ENCODE measurements around the gene ADRA2B.

The ADRA2B gene

DNA sequence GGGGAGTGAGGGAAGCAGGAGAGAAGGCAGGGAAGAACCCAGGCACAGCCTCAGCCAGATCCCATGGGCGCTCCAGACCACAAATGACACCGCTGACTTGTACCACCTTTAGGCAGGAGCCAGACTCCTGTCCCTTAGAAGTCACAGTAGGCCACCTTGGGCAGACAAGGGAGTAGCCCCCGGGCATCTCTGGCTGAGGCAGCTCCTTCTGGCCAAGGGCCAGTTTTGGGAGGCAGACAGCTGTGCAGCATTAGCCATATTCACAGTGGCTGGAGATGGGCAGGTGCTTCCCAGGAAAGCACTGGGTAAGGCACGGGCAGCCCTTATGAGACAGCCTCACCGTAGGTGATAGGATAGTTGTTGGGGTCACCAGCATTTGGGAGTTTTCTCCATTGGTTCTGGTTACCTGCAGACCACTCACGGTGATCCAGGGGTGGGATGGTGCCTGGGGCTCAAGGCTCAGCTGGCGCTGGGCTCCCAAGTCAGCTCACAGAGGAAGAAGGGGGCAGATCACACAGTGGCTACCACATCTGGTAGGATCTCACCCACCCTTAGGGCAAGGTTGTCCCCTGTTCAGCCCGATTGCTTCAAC lies 19.9 kb upstream of the ADRA2B start:
- DNase-seq = no peak

DNA sequence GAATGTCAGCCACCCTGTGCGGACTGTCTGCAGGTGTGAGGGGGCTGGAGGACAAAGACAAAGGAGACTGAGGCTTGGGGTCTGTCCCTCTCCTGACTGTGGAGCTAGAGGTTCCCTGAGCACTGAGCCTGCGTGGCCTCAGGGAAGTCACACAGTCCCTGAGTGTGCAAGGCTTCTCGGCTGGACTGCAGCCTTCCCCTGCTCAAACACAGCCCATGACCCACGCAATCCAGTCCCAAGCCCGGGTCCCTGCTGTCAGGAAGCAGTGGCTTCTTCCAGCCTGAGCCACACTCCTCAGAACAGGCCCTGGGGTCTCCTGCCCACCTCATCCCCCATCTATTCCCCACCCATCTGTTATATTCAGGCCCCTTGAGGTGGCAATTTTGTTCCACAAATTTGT lies 19.2 kb upstream of the ADRA2B start:
- no peak for DNase-seq

DNA sequence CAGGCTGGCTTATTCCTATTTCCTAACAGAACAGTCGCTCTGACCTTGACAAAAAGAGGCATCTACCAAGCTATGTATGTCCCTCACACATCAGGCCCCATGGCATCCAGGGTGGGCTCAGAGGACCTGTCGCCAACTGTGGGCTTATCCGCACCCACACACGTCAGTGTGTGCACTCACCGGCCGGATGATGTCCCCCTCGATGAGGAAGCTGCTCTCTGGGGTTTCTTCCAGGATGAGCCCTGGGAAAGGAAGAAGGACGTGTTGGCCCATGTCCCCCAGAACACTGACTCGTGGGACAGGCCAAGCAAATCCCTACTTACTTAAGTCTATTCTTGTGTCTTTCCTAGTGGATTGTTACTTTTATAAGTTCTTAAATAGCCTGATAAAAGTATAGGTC lies 18.8 kb upstream of the ADRA2B start:
- DNase-seq = no peak

DNA sequence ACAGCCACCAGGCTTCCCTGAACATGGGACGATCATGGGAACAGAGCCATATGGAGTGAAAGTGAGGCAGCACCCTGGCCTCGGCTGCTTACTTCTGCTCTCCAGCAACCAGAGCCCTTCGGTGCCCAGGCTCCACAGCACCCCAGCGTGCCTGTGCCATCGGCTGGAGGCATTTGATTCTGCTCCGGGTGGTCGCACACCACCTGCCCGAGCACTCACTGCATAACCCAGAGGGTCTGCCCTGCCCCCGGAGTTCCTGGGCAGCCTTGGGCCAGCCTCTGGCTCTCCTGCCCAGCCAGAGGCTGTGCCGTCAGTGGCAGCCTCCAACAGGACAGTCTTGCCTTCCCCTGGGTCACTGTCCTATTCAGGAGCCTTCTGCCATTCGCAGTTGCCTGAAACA lies 18.1 kb upstream of the ADRA2B start:
- DNase-seq = no peak

DNA sequence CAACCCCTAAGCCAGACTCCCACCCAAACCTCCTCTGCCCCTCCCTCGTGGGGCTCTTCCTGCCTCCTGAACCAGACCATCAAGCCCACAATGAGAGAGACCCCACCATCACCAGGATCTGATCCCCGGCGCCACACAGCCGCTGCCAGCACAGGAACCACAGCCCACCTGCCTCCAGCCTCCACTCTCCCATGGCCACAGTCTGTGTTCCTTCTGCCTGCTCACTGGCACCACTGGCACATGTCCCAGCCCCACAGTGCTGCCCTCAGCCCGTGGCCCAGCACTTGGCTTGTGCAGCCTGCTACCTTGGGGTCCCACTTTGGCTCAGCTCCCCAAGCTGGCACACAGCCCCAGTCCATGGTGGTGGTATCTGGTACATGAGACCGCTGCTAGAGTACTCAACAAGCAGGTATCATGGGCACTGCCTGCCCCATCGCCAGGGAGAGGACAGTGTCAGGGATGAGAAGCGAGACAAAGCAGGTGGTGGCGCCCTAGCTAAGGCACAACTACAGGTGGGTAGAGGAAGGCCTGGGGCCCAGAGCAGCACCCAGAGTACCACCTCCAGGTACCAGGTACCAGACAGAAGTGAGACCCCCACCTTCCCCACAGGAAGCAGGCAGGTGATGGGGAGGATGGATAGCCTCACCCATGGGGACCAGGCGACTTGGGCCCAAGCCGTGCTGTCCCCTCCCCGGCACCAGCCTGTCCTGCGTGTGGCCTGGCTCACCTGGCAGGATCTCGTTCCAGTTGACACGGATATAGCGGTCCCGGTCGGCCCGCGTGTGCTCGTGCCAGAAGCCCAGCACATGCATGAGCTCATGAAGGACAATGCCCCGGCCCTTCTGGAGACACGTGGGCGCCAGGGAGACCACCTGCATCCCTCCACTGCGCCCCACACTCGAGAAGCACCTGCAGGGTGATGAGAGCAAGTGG lies 15.7 kb upstream of the ADRA2B start:
- DNase-seq = no peak

DNA sequence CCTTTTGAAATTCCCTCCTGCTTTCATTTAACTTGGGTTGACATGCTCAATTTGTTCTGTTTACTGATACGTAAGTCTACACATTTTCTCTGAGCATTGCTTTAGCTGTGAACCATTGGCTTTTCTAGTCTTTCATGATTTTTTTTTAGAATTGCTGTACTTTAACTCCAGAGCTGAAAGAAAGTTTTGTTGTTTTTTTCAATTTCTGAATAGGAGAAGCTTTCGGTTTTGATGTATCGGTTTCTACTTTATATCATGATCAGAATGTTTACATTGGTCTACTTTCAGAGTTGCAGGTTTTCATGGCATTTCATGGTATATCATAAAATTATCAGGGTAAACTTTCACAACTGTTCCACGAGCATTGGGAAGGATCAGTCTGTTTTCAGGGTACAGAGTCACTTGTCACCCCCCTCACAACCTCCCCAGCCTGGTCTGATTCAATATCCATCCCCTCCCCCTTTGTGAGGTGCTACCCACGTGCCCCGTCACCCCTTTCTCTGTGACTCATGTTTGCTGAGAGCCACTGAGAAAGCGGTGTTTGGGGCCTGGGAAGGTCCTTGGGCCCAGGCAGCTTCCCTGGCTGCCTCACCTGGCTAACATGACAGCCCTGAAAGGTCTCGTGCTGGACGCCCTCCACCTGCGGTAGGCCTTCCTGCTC lies 14.9 kb upstream of the ADRA2B start:
- DNase-seq = no peak

DNA sequence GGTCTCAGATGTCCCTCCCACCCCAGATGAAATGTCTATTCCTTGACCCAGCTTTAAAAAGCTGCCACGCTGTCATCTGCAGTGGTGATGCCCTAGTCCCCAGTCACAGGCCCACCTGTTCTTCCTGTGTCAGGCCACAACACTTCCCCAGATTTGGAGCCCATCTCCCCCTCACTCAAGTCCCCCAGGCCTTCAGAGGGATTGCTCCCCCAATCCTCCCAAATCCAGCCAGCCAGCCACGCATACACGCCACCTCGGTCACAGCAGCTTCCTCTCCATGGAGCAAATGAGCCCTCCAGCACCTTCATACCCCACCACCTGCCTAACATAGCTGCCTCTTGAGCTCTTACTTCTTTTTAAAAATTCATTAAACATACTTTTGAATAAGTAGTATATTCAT lies 14.1 kb upstream of the ADRA2B start:
- DNase-seq = no peak

DNA sequence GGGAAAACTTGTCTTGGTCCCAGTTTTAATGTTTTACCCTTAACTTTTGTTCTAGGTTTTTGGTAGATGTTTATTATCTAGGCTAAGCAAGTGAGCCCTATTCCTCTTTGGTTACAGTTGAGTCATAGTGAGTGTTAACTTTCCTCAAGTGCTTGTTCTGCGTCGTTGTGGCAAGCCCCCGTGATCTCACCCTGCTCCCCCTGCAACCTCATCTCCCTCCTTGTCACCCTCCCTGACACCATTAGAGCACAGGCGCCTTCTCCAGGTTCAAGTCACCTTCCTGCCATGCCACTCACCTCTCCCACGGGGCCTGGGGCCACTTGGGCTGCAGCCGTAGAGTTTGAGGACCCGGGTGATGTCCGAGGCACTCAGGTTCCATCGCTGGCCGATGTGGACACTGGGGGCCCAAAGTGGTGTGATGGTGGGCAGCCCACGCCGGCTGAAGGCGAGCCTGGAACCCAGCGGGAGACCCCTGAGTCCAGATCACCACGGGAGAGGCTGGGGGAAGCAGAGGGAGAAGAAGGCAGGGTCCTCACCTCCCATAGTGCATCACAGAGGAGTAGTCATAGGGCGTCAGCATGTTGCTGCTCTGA lies 13.3 kb upstream of the ADRA2B start:
- no peak for DNase-seq

DNA sequence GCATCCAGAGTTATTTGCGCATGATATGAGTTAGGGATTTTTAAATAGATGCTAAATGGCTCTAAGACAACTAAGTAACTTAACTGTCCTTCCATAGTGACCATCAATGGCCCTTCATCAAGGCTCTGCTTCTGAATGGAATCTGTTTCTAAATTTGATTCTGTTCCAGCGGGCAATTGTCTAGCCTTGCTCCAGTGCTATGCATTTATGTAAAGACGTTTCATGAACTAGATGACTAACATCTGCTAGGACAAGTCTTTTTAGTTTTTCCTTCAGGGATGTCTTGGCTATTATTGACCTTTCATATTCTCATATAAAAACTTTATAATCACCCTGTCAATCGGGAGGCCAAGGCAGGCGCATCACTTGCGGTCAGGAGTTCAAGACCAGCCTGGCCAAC lies 12.1 kb upstream of the ADRA2B start:
- no peak for DNase-seq

DNA sequence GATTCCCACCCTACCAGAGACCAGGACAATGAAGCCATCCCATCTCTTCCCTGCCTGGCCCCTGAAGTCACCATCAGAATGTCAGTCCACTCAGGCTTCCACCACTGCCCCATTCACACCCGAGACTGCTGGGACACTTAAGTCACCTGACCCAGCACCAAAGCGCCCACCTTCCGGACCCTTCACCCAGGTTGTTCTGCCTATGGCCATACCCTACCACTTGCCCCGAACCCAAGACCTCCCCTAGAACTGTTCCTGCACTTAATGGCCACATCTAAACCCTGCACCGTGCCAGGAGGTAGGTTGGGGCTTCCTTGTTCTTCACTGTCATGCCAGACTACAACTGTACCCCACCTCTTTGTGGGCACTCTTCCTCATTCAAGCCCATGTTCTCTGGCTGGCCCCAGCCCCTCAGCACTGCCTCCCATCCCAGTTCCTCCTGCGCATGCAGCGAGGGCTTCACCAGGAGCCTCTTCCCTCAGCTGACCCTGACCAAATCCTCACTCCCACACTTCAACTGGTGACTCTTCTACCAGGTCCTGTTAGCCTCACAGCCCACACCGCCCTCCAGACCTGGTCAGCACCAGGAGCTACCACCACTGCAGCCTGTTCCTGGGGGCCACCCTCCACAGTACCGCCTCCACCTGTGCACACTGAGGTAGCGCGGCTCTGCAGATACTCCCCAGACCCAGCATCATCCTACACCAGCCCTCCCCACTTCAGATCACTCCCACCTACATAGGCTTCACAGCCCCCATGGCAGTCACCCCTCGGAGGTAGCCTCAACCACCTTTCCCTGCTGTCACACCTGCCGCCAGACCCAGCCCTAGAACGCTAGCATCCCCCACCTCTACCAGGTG lies 8.3 kb upstream of the ADRA2B start:
- DNase-seq = no peak

DNA sequence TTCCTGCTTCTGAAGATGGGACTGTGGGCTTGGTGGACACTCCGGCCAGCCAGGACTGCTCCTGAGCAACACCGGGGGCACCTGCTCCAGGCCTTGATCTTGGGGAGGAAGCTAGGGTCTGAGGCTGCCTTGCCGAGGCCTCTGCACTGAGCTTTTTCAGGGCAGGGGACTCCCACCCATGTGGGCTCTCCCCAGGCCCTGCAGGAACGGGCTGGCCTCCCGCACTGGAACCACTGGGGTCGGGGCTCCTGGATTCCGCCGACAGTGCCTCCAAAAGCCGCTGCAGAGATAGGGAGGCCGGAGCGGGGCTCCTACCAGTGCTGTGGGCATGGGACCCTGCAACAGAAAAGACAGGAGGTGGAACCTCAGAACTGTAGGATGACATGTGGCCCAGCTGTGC lies 7.6 kb upstream of the ADRA2B start:
- no peak for DNase-seq

DNA sequence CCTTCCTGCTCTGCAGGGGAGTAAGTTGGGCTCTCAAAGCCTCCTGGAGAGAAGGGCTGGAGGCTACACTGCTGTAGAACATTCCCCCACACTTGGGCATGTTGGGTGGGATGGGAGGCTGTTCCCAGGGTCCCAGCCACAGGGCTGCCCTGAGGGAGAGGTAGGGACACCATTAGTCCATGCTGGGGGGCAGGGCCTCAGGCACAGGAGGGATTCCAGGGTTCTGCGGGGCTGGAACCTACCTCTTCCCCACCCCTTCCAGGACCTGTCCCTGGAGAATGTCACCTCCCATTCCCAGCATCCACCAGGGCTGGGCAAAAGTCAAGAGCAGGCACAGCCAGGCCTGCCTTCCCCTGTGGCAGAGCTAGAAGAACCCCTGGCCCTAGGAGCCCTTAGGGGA lies 6.9 kb upstream of the ADRA2B start:
- DNase-seq = no peak

DNA sequence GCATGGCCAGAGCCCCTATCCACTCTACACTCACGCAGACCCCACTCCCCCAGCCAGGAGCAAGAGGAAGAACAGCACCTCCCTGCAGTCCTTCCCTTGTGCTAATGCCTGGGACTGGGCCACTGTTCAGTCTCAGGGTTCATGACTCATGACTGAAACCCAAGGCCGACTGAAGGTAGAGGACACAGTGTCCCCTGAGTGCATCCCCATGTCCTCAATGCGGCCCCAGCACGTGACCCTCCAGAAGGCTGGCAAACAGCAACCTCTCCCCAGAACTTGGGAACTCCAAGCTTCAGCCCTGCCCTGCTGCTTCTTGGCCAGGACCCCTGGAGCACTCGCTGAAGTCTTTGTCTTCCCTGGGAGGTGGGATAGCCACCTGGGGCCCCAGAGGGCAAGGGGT lies 6.0 kb upstream of the ADRA2B start:
- DNase-seq = no peak

DNA sequence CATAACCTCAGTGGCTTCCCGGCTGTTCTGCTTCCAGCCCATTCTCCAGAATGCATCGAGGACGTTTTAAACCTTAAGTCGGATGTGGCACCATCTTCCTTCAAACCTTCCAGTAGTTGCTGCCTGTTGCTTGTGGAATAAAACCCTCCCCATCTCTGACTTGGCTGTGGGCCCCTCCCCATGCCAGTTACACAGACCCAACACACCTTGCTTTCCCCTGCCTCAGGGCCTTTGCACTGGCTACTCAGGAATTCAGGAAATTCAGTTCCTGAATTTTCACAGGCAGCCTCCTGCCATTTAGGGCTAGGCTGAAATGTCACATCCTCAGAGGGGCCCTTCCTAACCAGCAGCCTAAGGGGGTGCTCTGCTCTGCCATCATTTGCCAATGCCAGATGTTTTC lies 5.0 kb upstream of the ADRA2B start:
- no peak for DNase-seq

DNA sequence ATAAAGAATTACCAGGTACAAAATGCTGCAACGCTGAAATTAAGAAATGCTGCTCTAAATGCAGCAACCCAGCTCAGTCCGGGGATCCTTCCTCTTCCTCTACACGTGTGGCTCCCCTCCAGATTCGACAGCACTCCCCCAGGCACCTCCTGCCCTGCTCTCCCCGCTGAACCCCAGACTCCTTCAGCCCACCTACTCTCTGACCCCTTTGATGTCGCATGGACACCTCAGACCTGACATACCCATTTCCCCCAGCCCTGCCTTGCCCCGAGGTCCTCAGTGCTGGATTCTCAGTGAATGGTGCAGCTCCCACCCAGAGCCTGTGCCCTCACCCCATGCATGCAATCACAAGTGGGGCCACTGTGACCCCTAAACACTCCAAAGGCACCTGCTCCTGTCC lies 4.6 kb upstream of the ADRA2B start:
- no peak for DNase-seq

DNA sequence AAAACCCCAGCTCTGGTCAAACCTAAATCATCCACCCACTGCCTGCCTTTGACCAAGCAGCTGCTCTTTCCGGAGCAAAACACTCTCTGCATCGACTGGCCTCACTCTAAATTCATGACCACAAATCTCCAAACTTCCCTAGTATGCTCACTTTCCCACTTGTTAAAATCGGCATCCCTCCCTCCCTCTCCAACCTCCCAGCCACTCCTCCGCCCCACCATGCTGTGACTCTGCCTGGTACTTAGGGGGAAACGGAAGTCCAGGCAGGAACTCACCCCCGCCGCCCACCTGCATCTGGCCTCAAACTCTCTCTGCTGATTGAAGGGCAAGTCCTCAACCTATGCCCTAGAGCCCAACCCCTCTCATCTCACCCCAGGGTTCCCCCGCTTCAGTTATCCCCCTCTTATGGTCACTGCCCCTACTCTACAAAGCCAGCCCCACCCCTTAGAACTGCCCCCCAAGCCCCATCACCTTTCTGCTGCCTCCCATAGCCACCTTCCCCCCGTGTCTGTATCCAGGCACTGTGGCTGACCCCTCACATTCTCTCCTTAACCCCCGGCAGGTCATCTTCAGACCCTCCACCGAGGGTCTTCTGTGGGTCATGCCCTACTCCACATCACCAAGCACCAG lies 3.8 kb upstream of the ADRA2B start:
- no peak for DNase-seq

DNA sequence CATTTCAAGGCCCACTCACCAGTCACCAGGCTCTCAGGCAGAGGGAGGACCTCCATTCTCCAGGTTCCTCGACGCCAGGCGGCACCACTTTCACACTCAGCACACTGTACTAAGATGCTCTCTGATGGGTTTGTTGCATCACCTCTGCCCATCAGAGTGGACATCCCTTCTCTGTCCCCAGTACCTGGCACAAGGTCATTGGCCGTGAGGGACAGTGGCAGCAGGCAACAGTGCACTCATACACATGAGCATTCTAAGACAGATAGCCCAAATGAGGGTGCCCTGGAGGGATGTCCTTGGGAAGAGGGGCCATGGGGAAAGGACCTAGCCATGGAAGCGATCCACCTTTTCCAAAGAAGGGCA lies 3.0 kb upstream of the ADRA2B start:
- DNase-seq = no peak

DNA sequence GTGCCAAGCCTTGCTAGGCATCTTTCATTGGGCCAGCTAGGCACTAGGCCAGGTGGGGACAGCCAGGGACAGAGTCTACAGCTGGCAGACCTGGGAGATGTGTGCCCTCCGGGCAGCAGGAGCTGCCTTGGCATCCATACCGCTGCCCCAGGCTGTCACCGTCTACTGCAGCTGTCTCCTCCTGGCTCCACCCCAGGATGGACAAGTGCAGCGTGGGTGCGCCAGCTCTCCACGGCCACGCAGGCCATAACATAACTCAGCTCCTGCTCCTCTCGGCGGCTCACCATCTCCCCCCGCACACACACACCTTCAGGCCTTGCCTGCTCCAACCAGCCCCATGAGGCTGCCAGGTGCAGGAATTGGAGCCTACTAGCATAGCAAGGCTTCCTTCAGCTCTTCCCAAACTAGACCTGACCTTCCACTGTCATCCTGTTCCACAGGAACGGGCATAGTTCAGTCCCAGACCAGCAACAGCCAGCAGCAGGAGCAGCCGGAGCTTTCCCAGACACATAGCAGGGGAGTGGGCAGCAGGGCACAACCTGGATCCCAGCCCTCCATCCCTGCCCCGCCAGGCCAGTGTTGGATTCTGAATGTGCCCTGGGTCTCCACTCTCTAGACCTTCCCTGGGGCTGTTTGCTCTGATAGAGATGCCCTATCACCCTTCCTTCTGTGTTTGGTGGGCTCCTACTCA lies 2.5 kb upstream of the ADRA2B start:
- no peak for DNase-seq

DNA sequence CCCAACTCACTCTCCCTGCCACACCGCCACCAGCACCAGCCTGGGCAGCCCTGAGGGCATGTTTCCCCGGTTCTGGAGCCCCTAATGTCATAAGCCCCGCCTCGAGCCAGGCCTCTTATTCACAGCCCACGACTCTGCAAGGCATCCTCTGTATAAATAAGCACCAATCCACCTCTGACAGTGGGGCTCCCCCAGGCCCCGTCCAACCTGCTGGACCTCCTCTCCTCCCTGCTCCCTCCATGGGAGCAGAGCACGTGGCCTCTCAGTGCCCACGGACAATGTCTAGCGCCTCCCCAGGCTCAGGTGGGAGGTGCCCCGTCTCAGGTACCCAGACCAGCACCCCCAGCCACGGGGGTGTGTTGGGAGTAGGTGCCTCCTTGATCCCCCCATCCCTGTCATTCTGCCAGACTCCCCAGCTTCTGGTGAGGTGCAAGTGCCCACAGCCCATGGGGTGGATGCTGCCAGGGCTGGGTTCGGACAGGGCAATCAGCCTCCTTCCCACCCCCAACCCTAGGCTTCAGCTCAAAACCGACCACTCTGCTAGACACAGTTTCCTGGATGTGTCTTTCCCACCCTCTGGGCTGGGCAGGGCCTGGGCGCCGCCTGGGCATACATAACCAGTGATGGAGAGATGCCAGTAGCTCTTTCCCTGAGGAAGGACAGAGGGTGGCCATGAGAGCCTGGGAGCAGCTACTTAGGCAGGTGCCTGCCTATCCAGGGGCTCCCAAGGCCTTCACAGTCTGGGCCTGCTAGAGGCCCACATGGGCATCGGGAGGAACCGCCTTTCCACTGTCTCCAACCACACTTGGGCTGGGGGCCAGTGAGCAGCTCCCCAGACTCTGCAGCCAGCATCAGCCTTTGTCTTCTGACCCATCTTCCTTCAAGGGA lies 1.6 kb upstream of the ADRA2B start:
- DNase-seq = no peak

DNA sequence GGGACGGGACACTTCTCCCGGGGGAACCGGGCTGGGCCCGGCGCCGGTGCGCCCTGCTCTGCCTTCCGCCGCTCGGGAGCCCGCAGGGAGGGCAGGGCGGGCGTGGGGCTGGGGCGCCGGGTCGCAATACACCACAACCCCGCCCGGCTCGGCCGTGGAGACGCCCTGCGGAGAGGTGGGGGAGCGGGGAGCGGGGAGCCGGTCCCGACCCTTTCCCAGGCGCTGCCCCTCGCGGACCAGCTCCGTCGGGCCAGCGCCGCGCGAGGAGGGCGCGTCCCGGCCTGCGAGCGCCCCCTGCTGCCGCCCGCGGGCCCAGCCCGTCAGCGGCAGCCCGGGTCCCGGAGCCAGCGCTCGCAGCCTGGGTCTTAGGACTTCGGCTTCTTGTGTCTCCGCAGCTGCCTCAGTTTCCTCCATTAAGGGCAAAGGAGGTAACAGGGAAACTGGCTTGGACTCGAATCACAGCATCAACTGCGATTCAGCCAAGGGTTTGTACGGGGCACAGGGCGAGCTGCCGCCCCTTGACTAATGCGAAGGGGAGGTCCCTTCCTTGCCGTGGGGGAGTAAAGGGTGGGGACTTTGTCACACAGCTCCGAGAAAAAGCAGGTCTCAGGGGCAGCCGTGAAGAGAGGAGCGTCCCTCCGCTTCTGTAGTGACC lies 635 bp upstream of the ADRA2B start:
- peak; percentile 43 for DNase-seq

All from effector CD4-positive, alpha-beta T cell (primary cell).